GM21423 (cell line): ENCODE data around the gene TPM1.
"Not testable (repeated sequence)": the region's sequence is repeated elsewhere in the genome, so short reads cannot be mapped to it uniquely, and the experiment has no call there.

Experiments
- ATAC-seq: cut with Tn5 transposase; IDR thresholded peaks from one replicate; pipeline ENCODE4 v1.9.1; 2021; ENCODE audit warnings: mild to moderate bottlenecking, moderate library complexity; ENCODE audit not compliant: unreplicated experiment

The TPM1 gene

DNA sequence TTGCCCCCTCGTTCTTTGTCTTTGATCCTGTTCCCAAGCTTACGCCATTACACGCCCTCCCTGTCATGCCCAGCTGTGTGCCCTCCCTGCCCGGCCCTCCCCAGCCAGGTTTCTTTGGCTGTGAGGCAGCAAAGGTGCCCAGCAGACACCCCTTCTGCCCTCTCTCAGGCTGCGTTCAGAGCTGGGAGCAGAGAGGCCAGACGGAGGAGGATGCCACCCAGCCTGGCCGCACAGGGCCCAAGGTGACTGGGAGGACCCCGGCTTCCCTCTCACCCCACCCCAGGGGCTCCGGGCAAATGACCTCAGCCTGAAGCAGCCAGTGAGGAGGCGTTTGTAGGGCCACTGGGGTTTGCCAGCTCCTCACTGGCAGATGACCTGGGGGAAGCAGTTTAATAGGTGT, 48.3 kb downstream of the TPM1 start:
- no peak for ATAC-seq

DNA sequence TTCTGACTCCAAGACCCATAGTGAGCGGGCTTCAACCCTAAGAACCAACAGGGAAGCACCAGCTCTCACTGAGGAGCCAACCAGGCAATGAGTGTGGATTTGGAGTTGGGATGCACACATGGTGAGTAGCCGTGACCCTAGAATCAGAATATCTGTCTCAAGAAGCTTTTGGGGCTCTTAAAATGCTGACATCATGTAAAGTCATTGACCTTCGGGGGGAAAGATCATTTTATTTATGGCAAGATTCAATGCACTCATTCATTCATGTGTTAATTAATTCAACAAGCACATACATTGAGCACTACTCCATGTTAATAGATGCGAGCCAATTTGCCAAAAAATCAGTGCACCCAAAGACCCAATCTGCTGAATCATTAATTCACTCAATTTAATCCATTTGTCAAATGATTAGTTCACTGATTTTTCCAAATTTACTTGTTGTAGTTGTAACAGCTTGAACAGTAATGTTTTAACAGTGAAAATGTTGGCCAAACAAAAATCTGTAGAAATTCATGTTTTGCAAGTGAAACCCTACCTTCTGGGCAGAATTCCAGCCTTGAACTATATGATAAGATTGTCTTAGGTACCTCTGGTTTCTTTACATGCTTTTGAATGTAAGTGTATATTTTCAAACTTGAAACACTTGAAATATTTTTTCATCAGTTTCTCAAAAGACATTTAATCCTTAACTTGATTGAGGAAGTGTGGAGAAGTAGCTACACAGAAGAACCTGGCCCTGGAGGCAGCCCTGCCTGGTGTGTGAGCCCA, 49.3 kb downstream of the TPM1 start:
- ATAC-seq, result no peak

DNA sequence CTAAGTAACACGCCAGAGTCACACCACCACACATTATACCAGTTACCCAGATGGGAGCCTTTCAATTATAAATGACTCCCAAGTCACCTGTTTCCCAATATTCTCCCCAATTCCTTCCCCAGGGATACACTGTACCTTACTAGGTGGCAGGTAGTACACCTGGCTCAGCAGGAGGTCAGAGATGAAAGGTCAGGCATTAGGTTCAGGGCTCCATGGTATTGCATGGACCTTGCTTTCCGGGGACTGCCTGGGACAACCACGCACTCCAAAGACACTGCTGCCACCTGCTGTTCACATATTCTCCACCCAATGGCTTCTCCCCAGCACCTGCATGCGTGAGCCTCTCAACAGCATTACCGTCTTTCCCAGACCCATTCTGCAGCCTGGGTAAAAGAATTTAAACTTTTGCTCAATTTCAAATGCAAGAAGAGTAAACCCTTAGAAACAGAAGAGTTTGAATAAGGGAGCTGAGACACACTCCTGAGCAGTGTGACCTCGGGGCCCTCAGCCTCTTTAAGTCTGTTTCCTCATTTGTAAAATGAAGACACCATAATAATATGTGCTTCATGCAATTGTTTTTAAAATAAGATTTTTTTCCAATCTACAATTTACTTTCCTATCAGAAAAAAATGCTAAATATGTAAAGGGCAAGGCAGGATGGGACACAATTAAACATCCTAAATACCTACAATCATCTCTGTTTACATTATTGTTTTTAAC, 51.1 kb downstream of the TPM1 start:
- no peak for ATAC-seq

DNA sequence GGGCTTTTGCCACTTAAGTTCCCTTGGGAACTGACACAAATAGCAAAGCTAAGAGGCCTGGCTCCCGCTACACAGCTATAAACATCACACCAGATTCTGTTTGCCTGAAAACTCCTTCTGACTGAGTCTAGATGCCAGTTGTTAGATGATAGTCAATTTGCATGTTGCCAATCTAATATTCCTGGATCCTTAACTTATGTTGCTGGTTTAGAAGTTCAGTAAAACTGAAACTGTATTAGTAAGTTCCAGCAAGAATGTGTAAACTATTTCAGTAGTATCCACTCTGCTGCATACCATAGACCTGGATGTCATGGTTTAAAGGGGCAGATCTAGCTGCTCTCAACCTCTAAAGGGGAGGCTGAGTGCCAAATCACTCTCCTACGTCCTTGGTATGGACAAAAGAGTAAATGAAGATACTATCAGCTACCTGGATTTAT, 52.0 kb downstream of the TPM1 start:
- ATAC-seq, result no peak

DNA sequence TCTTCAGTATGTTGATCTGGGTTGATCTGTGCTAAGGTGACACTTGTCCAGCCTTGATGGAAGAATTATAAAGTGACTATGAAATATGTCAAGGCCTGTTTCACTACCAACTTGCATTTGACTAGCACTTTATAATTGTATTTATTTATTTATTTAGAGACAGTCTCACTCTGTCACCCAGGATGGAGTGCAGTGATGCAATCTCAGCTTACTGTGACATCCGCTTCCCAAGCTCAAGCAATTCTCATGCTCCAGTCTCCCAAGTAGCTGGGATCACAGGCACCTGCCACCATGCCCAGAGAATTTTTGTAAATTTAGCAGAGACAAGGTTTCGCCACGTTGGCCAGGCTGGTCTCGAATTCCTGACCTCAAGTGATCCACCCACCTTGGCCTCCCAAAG, 53.6 kb downstream of the TPM1 start:
- ATAC-seq, result no peak

DNA sequence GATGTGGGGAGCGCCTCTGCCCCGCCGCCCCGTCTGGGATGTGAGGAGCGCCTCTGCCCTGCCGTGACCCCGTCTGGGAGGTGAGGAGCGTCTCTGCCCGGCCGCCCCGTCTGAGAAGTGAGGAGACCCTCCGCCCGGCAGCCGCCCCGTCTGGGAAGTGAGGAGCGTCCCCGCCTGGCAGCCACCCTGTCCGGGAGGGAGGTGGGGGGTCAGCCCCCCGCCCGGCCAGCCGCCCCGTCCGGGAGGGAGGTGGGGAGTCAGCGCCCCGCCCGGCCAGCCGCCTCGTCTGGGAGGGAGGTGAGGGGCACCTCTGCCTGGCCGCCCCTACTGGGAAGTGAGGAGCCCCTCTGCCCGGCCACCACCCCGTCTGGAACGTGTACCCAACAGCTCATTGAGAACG, 56.4 kb downstream of the TPM1 start:
- ATAC-seq, result not testable (repeated sequence)

DNA sequence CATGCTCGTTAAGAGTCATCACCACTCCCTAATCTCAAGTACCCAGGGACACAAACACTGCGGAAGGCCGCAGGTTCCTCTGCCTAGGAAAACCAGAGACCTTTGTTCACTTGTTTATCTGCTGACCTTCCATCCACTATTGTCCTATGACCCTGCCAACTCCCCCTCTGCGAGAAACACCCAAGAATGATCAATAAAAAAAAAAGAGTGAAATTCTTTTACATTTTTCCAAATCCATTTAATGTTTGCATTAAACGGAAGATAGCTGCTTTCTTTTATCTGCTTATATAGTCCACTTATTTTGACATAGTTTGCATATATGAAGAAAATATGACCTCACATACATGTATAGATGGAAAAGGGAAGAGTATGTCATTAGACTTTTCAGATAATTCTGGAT, 57.0 kb downstream of the TPM1 start:
- not testable (repeated sequence) for ATAC-seq

DNA sequence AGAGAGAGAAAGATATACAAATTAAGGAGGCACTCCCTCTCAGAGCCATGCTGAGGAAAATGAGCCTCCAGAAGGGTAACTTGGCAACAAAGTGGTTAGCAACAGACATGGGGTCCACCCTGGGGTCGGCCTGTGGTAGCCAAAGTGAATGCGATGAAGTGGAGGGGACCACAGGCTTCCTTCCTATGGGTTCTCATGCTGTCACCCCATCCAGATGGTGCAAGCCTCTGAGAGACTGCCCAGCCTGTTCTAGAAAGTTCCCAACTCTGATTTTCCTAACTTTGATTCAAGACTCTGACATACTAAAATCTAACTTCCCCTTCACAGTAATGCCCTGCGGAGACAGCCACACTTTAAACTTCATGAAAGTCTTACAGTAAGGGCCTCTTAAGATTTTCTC, 60.9 kb downstream of the TPM1 start:
- no peak for ATAC-seq

DNA sequence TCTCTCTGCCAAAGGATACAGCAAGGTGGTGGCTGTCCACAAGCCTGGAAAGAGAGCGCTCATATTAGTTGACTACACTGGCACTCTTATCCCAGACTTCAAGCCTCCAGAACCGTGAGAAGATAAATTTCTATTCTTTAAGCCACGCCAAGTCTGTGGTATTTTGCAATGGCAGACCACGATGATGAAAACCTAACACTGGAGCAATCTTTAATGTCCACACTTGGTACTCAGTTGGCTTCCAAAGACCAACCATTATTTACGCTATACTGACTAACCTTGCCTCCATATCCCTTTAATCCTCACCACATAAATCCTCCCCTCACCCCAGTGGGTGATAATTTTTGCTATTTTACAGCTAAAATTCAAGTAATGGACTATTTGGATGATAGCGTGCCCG, 62.2 kb downstream of the TPM1 start:
- ATAC-seq, result no peak

DNA sequence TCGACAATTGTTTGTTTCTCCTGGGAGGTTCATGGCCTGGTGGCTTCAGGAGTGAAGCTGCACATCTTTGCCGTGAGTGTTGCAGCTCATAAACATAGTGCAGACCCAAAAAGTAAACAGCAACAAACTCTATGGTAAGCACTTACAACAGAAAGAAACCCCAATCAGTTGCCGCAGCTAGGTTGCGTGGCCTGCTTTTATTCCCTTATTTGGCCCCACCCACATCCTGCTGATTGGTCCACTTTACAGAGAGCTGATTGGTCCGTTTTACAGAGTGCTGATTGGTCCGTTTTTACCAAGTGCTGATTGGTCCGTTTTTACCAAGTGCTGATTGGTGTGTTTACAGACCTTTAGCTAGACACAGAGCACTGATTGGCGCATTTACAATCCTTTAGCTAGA, 62.8 kb downstream of the TPM1 start:
- not testable (repeated sequence) for ATAC-seq

DNA sequence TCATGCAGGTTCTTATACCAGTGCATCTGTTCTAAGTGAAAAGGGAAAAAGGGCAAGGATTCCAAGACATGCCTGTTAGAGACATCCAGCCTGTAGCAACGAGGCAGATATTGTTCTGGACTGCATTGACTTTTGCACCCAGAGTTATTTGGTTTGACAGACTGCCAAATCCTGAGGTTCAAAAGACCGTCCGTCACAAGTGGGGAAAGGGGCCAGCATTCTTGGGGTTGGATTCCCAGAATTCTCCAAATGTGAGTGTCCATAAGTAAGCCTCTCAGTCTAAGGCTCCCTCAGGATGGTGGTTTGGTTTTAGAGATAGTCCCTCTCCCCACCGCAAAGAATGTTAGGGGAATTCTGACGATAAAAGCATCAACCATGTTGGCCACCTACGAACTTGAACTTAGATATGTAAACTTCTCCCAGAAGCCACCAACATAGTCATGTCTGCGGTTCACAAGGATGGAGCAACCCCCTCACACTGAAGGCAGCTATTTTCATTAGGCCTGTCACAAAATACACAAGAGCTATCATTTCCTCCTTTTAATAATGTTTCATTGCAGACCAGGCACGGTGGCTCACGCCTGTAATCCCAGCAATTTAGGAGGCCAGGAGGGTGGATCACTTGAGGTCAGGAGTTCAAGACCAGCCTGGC, 65.5 kb downstream of the TPM1 start:
- no peak for ATAC-seq

DNA sequence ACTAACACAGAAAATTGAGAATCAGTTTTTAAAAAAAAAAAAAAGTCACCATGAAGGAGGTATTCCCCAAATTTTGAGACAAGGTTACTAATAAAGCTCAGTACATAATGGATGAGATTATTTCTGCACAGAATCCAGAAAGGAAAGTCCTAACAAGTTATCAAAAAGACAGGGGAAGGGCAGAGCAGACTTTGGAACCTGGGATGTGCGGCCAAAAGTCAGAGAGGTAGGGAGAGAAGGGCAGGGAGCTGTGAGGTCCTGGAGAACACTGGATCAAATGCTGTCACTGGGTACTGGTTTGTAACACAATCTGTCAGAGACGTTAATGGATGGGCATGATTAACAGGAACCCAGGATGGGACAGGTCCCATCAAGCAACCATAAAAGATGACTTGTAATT, 67.0 kb downstream of the TPM1 start:
- ATAC-seq, result no peak

DNA sequence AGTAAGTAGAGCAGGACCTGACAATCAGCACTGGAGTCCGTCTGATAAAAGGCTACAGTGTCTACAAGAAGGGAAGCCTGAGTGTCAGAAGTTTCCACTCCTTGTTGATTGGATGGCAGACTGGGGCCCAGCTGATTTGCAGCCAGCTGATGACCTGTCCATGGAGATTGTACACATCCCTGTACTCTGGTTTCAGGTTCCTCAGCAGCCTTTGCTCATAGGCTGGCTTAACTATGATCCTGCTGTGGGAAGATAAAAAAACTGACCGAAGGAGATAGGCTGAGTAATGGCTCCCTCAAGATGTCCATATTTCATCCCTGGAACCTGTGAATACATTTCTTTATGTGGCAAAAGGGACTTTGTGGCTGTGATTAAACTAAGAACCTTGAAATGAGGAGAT, 67.4 kb downstream of the TPM1 start:
- ATAC-seq, result no peak

DNA sequence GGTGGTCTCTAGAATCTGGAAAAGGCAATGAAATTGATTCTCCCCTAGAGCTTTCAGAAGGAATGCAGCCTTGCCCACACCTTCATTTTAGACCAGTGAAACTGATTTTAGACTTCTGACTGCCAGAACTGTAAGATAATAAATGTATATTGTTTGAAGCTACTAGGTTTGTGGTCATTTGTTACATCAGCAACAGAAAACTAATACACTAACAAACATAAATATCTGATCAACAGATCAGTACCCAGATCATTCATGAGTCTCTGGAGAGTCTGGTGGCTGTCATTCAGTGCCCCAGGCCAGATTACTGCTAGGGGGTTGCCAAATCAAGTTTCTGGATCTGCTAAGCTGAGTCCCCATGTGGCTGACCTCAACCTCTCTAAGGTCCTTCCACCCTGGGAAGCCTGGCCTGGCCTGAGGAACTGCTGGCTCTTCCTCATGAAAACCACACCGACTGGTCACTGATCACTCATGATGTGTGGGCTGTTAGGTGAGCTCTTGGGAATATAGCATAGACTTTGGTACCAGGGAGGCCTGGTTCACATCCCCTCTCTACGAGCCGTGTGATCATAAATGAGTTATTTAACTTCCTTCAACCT, 68.0 kb downstream of the TPM1 start:
- no peak for ATAC-seq

DNA sequence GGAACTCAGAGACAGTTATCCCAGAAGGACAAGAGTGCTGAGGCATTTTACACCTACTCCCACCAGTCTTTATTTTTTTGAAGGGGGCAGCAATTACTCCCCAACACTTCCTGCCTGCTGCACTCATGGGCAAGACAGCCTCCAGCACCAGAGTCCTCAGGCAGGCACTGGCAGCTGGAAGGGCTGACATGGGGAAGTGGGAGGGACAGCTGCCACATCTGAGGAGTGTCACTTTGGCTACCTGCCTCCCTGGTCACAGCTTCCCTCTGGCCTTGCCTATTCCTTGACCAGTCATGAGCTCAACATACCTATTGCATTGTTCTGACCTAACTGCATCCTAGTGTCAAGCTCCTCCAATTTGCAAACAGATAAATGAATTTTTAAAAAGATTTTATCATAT, 68.9 kb downstream of the TPM1 start:
- no peak for ATAC-seq

DNA sequence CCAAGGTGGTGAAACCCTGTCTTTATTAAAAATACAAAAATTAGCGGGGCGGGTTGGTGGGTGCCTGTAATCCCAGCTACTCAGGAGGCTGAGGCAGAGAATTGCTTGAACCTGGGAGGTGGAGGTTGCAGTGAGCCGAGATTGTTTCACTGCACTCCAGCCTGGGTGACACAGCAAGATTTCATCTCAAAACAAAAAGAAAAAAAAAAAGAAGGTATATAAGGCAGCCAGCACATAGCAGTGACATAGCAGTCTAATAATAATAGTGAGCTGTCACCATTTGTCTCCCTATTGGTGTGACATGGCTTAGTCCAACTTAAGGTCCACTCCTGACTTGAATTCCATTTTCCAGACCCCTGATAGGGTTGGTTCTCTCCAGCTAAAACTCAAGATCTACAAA, 70.3 kb downstream of the TPM1 start:
- no peak for ATAC-seq

DNA sequence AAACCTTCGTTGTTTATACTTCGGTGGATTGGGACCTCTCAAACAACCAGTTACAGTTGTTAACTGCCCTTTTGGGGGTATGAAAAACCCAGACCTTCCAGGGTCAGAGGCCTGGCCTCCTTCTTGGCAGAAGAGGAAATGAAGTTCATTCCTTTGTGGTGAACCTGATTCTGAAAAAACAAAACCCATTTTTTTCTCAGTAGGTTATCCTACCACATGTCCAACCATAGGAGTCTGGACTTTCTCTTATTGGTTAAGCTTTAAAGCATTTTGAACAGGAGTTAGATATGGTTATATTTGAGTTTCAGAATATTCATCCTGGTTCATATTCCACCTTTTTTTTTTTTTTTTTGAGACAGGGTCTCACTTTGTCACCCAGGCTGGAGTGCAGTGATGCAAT, 71.9 kb downstream of the TPM1 start:
- ATAC-seq, result no peak
